Spleen (tissue), 11 donors: ENCODE measurements around the gene CNNM2. TPM values are rescaled to one million over a fixed set of nuclear protein-coding genes. Genes with fewer than 3 reads are reported as not detected.

Source experiments
- DNase-seq: peaks from one replicate; pipeline ENCODE4 v3.0.0-alpha.2; 2020
- H3K27ac ChIP-seq, 8 donors: fragments of 200-600 bp; sonication (generic) in 7 of 8; 1 replicate in 4 of 8; 2 replicates in 4 of 8; pipeline versions ENCODE4 v1.5.0 to v1.8.0; 2016 to 2021; ENCODE audit warnings: inconsistent platforms in 4 of 8, mild to moderate bottlenecking in 4 of 8, moderate library complexity in 1 of 8
- H3K27me3 ChIP-seq, 7 donors: fragments of 200-600 bp; sonication (generic) in 6 of 7; replicated peaks in 1 of 7; 1 replicate in 4 of 7; 2 replicates in 3 of 7; pipeline versions ENCODE4 v1.5.0 to v1.8.0; 2016 to 2021; ENCODE audit warnings: inconsistent platforms in 3 of 7, mild to moderate bottlenecking in 1 of 7
- H3K36me3 ChIP-seq, 6 donors: fragments of 200-600 bp; sonication (generic) in 5 of 6; 1 replicate in 4 of 6; 2 replicates in 2 of 6; pipeline versions ENCODE4 v1.5.0 to v1.8.0; 2016 to 2021; ENCODE audit warnings: inconsistent platforms in 2 of 6
- H3K4me1 ChIP-seq, 6 donors: fragments of 200-600 bp; sonication (generic) in 5 of 6; 1 replicate in 3 of 6; 2 replicates in 3 of 6; pipeline versions ENCODE4 v1.5.0 to v1.8.0; 2016 to 2021; ENCODE audit warnings: inconsistent platforms in 3 of 6
- H3K4me3 ChIP-seq, 8 donors: fragments of 200-600 bp; sonication (generic) in 7 of 8; 1 replicate in 4 of 8; 2 replicates in 4 of 8; pipeline versions ENCODE4 v1.5.0 to v1.8.0; 2016 to 2021; ENCODE audit warnings: inconsistent platforms in 4 of 8, mild to moderate bottlenecking in 4 of 8, moderate library complexity in 2 of 8
- H3K9me3 ChIP-seq, 8 donors: fragments of 200-600 bp; sonication (generic) in 7 of 8; 1 replicate in 4 of 8; 2 replicates in 4 of 8; pipeline versions ENCODE4 v1.5.0 to v1.8.0; 2016 to 2021; ENCODE audit warnings: inconsistent platforms in 4 of 8
- CTCF ChIP-seq, 11 experiments: fragments of 200-600 bp in 7 of 11; fragments of 450-650 bp in 4 of 11; sonication (generic) in 4 of 11; IDR thresholded peaks in 8 of 11; conservative IDR thresholded peaks in 3 of 11; 1 replicate in 7 of 11; 2 replicates in 4 of 11; pipeline versions ENCODE4 v1.4.0 to v1.8.0; 2016 to 2021; ENCODE audit warnings: antibody characterized with exemption in 11 of 11, inconsistent platforms in 4 of 11, mild to moderate bottlenecking in 1 of 11
- POLR2A ChIP-seq, 3 donors: fragments of 450-650 bp; IDR thresholded peaks; one replicate each; pipeline ENCODE4 v1.5.1; 2017; ENCODE audit warnings: antibody characterized with exemption in 3 of 3, mild to moderate bottlenecking in 1 of 3
- POLR2AphosphoS5 ChIP-seq, 3 donors: sonication (generic); formaldehyde crosslinking; IDR thresholded peaks; one replicate each; pipeline ENCODE4 v1.5.1; 2017; ENCODE audit warnings: antibody characterized with exemption in 3 of 3
- WGBS, 5 donors: extraction: QIAGEN DNeasy Blood & Tissue Kit in 3 of 5; methylation state at CpG; one replicate each; pipeline versions ENCODE4 v1.1.5 to v1.1.7; 2013 to 2018; 5-methylcytosine and 5-hydroxymethylcytosine counted together
- intact Hi-C: fragments of 100-400 bp; cut with DNase I; formaldehyde crosslinking; loops from one replicate; pipeline ENCODE4 v1.15.0; 2023; ENCODE audit warnings: low total_unique reads
- polyA plus RNA-seq, 3 donors: library from polyadenylated mRNA; stranded (reverse); fragments of 200-250 nt; gene quantifications; one replicate each; pipeline ENCODE4 v1.2.1, GENCODE V29; 2013
- total RNA-seq, 7 donors: library from RNA; depleted of rRNA in 3 of 7; stranded (reverse); fragments of >200 nt in 3 of 7; fragmentation: NEBNext Ultra II Directional in 4 of 7; extraction: Animal tissue kit (Norgen Biotek cat#: 25700) in 4 of 7; gene quantifications; one replicate each; pipeline versions ENCODE4 v1.1.0 to v1.2.1, GENCODE V29; 2016 to 2021
- donor health status: healthy with polysubstance abuse.
- donor health status: DM: no; HTN: no; CAD: no; lungs with moderate emphysema.
- donor health status: DM: no; HTN: no; CAD: no.
- donor health status: Bipolar disorder and iron deficiency.
- donor health status: healthy.
- donor health status: DM: no; HTN: no; CAD: no.
- donor health status: DM: yes; HTN: yes; CAD: no.

The CNNM2 gene
- total and polyA plus RNA-seq, 10 donors = 0.65 to 9.9 (median 7.5) TPM

GRCh38 chr10:103086799-103087198 lies 168.7 kb downstream of the CNNM2 start:
- TF ChIP-seq POLR2A (IDR thresholded peaks at IDR 0.05) (no peak), CTCF (IDR thresholded peaks at IDR 0.05 in 8 of 11, conservative IDR thresholded peaks at IDR 0.05 in 3 of 11) (no peak), POLR2AphosphoS5 (IDR thresholded peaks at IDR 0.05) (no peak)

GRCh38 chr10:103089493-103089892 lies 171.4 kb downstream of the CNNM2 start:
- intact Hi-C loops = no loop called here

More at GRCh38 chr10:103086799-103087198, 168.7 kb downstream of the CNNM2 start:
- intact Hi-C loops = no loop called here
- WGBS, 5 donors = 96 to 100% (median 98%) methylated on average over 2 of the region's 2 CpGs
- Histone ChIP-seq H3K27ac (no peak overlapping the region), H3K9me3 (no peaks in the 10 kb centered on the region), H3K36me3 (peaks cover 2 to 100% (median 75%) of the 10 kb centered on the region in 6 donors), H3K4me1 (no peaks in the 10 kb centered on the region), H3K27me3 (no peaks in the 10 kb centered on the region), H3K4me3 (no peak overlapping the region)
- DNase-seq = no peak

GRCh38 chr10:103090911-103091310 lies 172.8 kb downstream of the CNNM2 start:
- Histone ChIP-seq H3K36me3 (peaks cover 2 to 100% (median 96%) of the 10 kb centered on the region in 6 donors), H3K27ac (no peak overlapping the region), H3K9me3 (no peaks in the 10 kb centered on the region), H3K4me1 (no peaks in the 10 kb centered on the region), H3K4me3 (no peak overlapping the region), H3K27me3 (no peaks in the 10 kb centered on the region)
- intact Hi-C loops = no loop called here
- TF ChIP-seq CTCF (IDR thresholded peaks at IDR 0.05 in 8 of 11, conservative IDR thresholded peaks at IDR 0.05 in 3 of 11) (no peak), POLR2AphosphoS5 (IDR thresholded peaks at IDR 0.05) (no peak), POLR2A (IDR thresholded peaks at IDR 0.05) (no peak)
- DNase-seq = no peak
- 96 to 99% (median 98%) methylated on average over 7 of the region's 7 CpGs for WGBS, 5 donors

More at GRCh38 chr10:103089493-103089892, 171.4 kb downstream of the CNNM2 start:
- WGBS, 5 donors = 83 to 94% (median 90%) methylated on average over 10 of the region's 10 CpGs
- H3K36me3 ChIP-seq = peaks cover 2 to 100% (median 93%) of the 10 kb centered on the region in 6 donors
- no peaks in the 10 kb centered on the region for H3K4me1 ChIP-seq
- no peak for DNase-seq
- no peaks in the 10 kb centered on the region for H3K9me3 ChIP-seq
- no peak for TF ChIP-seq CTCF (IDR thresholded peaks at IDR 0.05 in 8 of 11, conservative IDR thresholded peaks at IDR 0.05 in 3 of 11)
- TF ChIP-seq POLR2A (IDR thresholded peaks at IDR 0.05) = no peak
- TF ChIP-seq POLR2AphosphoS5 (IDR thresholded peaks at IDR 0.05) = no peak
- no peak overlapping the region for H3K27ac ChIP-seq
- no peak overlapping the region for H3K4me3 ChIP-seq
- no peaks in the 10 kb centered on the region for H3K27me3 ChIP-seq

- Histone ChIP-seq H3K27ac (no peak overlapping the region), H3K4me3 (no peak overlapping the region), H3K4me1 (no peaks in the 10 kb centered on the region), H3K36me3 (peaks cover 0 to 100% (median 89%) of the 10 kb centered on the region in 6 donors), H3K27me3 (no peaks in the 10 kb centered on the region), H3K9me3 (no peaks in the 10 kb centered on the region)
- DNase-seq = no peak
- intact Hi-C loops = no loop called here
- TF ChIP-seq POLR2AphosphoS5 (IDR thresholded peaks at IDR 0.05) (no peak), POLR2A (IDR thresholded peaks at IDR 0.05) (no peak), CTCF (IDR thresholded peaks at IDR 0.05 in 8 of 11, conservative IDR thresholded peaks at IDR 0.05 in 3 of 11) (no peak)
These were observed 176.9 kb downstream of the CNNM2 start for GRCh38 chr10:103095005-103095404.
